ENCODE data around the gene KCTD1. TPM values are rescaled to one million over a fixed set of nuclear protein-coding genes. Genes with fewer than 3 reads are reported as not detected.
A peak's percentile ranks its signal among the peaks of the same experiment; 100 is the strongest.

Gene KCTD1
- total RNA-seq, 1 donor from 2014 or later = 6.4 TPM

- TF ChIP-seq CTCF (IDR thresholded peaks at IDR 0.05; ENCODE audit: borderline replicate concordance) = no peak
- H3K36me3 ChIP-seq = no peaks in the 10 kb centered on the region
- intact Hi-C loops (cut with micrococcal nuclease) = no loop called here
- no peak for DNase-seq
- peaks cover 72% of the 10 kb centered on the region for H3K4me1 ChIP-seq
- H3K9me3 ChIP-seq (replicated peaks) = no peaks in the 10 kb centered on the region
- peak overlapping the region; percentile 22 for H3K27ac ChIP-seq (replicated peaks)
- no peaks in the 10 kb centered on the region for H3K27me3 ChIP-seq (ENCODE audit: low read depth)
- no peak overlapping the region for H3K4me3 ChIP-seq
Measured at GRCh38 chr18:26516964-26517363, 31.4 kb downstream of the KCTD1 start.

- Histone ChIP-seq H3K27me3 (ENCODE audit: low read depth) (no peaks in the 10 kb centered on the region), H3K4me3 (no peak overlapping the region), H3K4me1 (peaks cover 80% of the 10 kb centered on the region), H3K9me3 (replicated peaks) (no peaks in the 10 kb centered on the region), H3K36me3 (no peaks in the 10 kb centered on the region), H3K27ac (replicated peaks) (no peak overlapping the region)
- intact Hi-C loops (cut with micrococcal nuclease) = no loop called here
- no peak for TF ChIP-seq CTCF (IDR thresholded peaks at IDR 0.05; ENCODE audit: borderline replicate concordance)
- no peak for DNase-seq
Measured at GRCh38 chr18:26515643-26516487, 32.5 kb downstream of the KCTD1 start.

GRCh38 chr18:26511339-26512071 is 36.8 kb downstream of the KCTD1 start:
- Histone ChIP-seq H3K9me3 (replicated peaks) (no peaks in the 10 kb centered on the region), H3K27ac (replicated peaks) (peak overlapping the region; percentile 68), H3K27me3 (ENCODE audit: low read depth) (no peaks in the 10 kb centered on the region), H3K4me1 (peaks cover 79% of the 10 kb centered on the region), H3K36me3 (no peaks in the 10 kb centered on the region), H3K4me3 (peak overlapping the region; percentile 16)
- DNase-seq = no peak
- intact Hi-C loops (cut with micrococcal nuclease) = no loop called here
- TF ChIP-seq CTCF (IDR thresholded peaks at IDR 0.05; ENCODE audit: borderline replicate concordance) = no peak

GRCh38 chr18:26510337-26510736 is 38.0 kb downstream of the KCTD1 start:
- Histone ChIP-seq H3K9me3 (replicated peaks) (no peaks in the 10 kb centered on the region), H3K27ac (replicated peaks) (peak overlapping the region; percentile 68), H3K4me3 (no peak overlapping the region), H3K27me3 (ENCODE audit: low read depth) (no peaks in the 10 kb centered on the region), H3K4me1 (peaks cover 68% of the 10 kb centered on the region), H3K36me3 (no peaks in the 10 kb centered on the region)
- no peak for TF ChIP-seq CTCF (IDR thresholded peaks at IDR 0.05; ENCODE audit: borderline replicate concordance)
- DNase-seq = no peak
- intact Hi-C loops (cut with micrococcal nuclease) = no loop called here

- H3K4me3 ChIP-seq = no peak overlapping the region
- no peak for DNase-seq
- TF ChIP-seq CTCF (IDR thresholded peaks at IDR 0.05; ENCODE audit: borderline replicate concordance) = no peak
- intact Hi-C loops (cut with micrococcal nuclease) = no loop called here
- peaks cover 3% of the 10 kb centered on the region for H3K36me3 ChIP-seq
- H3K9me3 ChIP-seq (replicated peaks) = no peaks in the 10 kb centered on the region
- H3K4me1 ChIP-seq = peaks cover 31% of the 10 kb centered on the region
- no peaks in the 10 kb centered on the region for H3K27me3 ChIP-seq (ENCODE audit: low read depth)
- H3K27ac ChIP-seq (replicated peaks) = no peak overlapping the region
Measured at GRCh38 chr18:26506012-26506411, 42.3 kb downstream of the KCTD1 start.
